H1 (cell line): ENCODE data around the gene ST14. TPM values are rescaled to one million over a fixed set of nuclear protein-coding genes. Genes with fewer than 3 reads are reported as not detected.
A peak's percentile ranks its signal among the peaks of the same experiment; 100 is the strongest.

Experiments
- CTCF ChIA-PET: fragments of 300-600 bp; sonication (Branson Sonifier 250); formaldehyde crosslinking; loops from one replicate; lab custom pipeline; 2021; ENCODE audit not compliant: partially characterized antibody; lab: Charles Lee
- POLR2A ChIA-PET: fragments of 300-600 bp; sonication (Branson Sonifier 250); formaldehyde crosslinking; loops from one replicate; lab custom pipeline; 2021; ENCODE audit warnings: inconsistent platforms; ENCODE audit not compliant: partially characterized antibody; lab: Charles Lee
- DNase-seq, 2 experiments: peaks; one replicate each; pipeline versions ENCODE4 v3.0.0 to v3.0.0-alpha.2; 2010 to 2022; ENCODE audit warnings: low spot score in 2 of 2, low read depth in 1 of 2, mixed read lengths in 1 of 2
- FAIRE-seq: peaks from 2 replicates; lab custom pipeline; 2011; peaks lifted over from hg19 to GRCh38; lab: Jason Lieb, UNC
- H2AFZ ChIP-seq: 2 replicates; pipeline ENCODE4 v1.8.1; 2012; ENCODE audit warnings: low read length, inconsistent platforms
- H2AK5ac ChIP-seq: 2 replicates; pipeline ENCODE4 v1.6.1; 2013; ENCODE audit warnings: low read depth, low read length
- H2BK120ac ChIP-seq: replicated peaks from 2 replicates; pipeline ENCODE3; 2013; ENCODE audit warnings: low read depth, low read length, inconsistent platforms
- H2BK12ac ChIP-seq: 2 replicates; pipeline ENCODE4 v1.6.1; 2013; ENCODE audit warnings: low read depth, low read length
- H2BK15ac ChIP-seq: 2 replicates; pipeline ENCODE4 v1.6.1; 2013; ENCODE audit warnings: low read length
- H2BK20ac ChIP-seq: 2 replicates; pipeline ENCODE4 v1.6.1; 2013; ENCODE audit warnings: low read length
- H2BK5ac ChIP-seq: 2 replicates; pipeline ENCODE4 v1.6.1; 2013; ENCODE audit warnings: low read depth, low read length
- H3K14ac ChIP-seq: 2 replicates; pipeline ENCODE4 v1.6.1; 2013; ENCODE audit warnings: inconsistent platforms; ENCODE audit not compliant: insufficient read length
- H3K18ac ChIP-seq: 2 replicates; pipeline ENCODE4 v1.6.1; 2013; ENCODE audit warnings: low read length; ENCODE audit errors: extremely low read depth
- H3K23ac ChIP-seq: 2 replicates; pipeline ENCODE4 v1.6.1; 2013; ENCODE audit warnings: inconsistent platforms; ENCODE audit not compliant: insufficient read length
- H3K23me2 ChIP-seq: 2 replicates; pipeline ENCODE4 v1.6.1; 2013; ENCODE audit warnings: low read depth, low read length
- H3K27ac ChIP-seq: 2 replicates; pipeline ENCODE4 v1.6.1; 2011; ENCODE audit warnings: low read depth, low read length, inconsistent platforms
- H3K27me3 ChIP-seq, 4 experiments: replicated peaks in 1 of 4; 1 replicate in 1 of 4; 2 replicates in 3 of 4; pipeline versions ENCODE4 v1.6.1 to v1.8.1; 2011 to 2013; ENCODE audit warnings: low read length in 3 of 4, mild to moderate bottlenecking in 3 of 4, inconsistent platforms in 2 of 4, mixed read lengths in 2 of 4, moderate library complexity in 1 of 4; ENCODE audit not compliant: control insufficient read depth in 3 of 4, insufficient read depth in 3 of 4; ENCODE audit errors: extremely low read depth in 1 of 4
- H3K36me3 ChIP-seq, 4 experiments: 2 replicates each; pipeline versions ENCODE4 v1.6.1 to v1.8.1; 2011 to 2013; ENCODE audit warnings: mild to moderate bottlenecking in 4 of 4, low read length in 3 of 4, moderate library complexity in 2 of 4, control low read depth in 1 of 4, inconsistent platforms in 1 of 4; ENCODE audit not compliant: insufficient read depth in 4 of 4, control insufficient read depth in 2 of 4
- H3K4ac ChIP-seq: replicated peaks from 2 replicates; pipeline ENCODE3; 2013; ENCODE audit warnings: low read length, low read depth, mixed read lengths, inconsistent platforms; ENCODE audit not compliant: insufficient read length
- H3K4me1 ChIP-seq, 4 experiments: replicated peaks in 1 of 4; 1 replicate in 1 of 4; 2 replicates in 3 of 4; pipeline versions ENCODE4 v1.6.1 to v1.8.1; 2011 to 2013; ENCODE audit warnings: low read length in 3 of 4, inconsistent platforms in 2 of 4, mixed read lengths in 1 of 4; ENCODE audit not compliant: insufficient read depth in 4 of 4, control insufficient read depth in 3 of 4
- H3K4me2 ChIP-seq, 2 experiments: 2 replicates each; pipeline versions ENCODE4 v1.6.1 to v1.8.1; 2011 to 2013; ENCODE audit warnings: low read depth in 2 of 2, low read length in 2 of 2, control low read depth in 1 of 2, inconsistent platforms in 1 of 2, mild to moderate bottlenecking in 1 of 2; ENCODE audit not compliant: insufficient read depth in 1 of 2
- H3K4me3 ChIP-seq, 4 experiments: fragments of 200-600, 300-600 bp in 1 of 4; sonication (generic), shearing (Covaris generic), sonication (Bioruptor Twin) in 1 of 4; 2 replicates each; pipeline versions ENCODE4 v1.5.1 to v1.8.1; 2011 to 2016; ENCODE audit warnings: low read length in 4 of 4, low read depth in 3 of 4, control low read depth in 2 of 4, inconsistent platforms in 2 of 4, mild to moderate bottlenecking in 2 of 4, mixed read lengths in 1 of 4, moderate library complexity in 1 of 4; ENCODE audit not compliant: insufficient read depth in 2 of 4; ENCODE audit errors: extremely low read depth in 1 of 4
- H3K56ac ChIP-seq: replicated peaks from 2 replicates; pipeline ENCODE3; 2013; ENCODE audit warnings: low read depth, mild to moderate bottlenecking, mixed read lengths, low read length, inconsistent platforms; ENCODE audit not compliant: insufficient read length
- H3K79me1 ChIP-seq: 2 replicates; pipeline ENCODE4 v1.6.1; 2013; ENCODE audit warnings: low read depth, low read length, control low read depth
- H3K79me2 ChIP-seq, 2 experiments: 2 replicates each; pipeline versions ENCODE4 v1.6.1 to v1.8.1; 2012 to 2013; ENCODE audit warnings: low read length in 2 of 2, mild to moderate bottlenecking in 2 of 2, inconsistent platforms in 1 of 2; ENCODE audit not compliant: insufficient read depth in 2 of 2, control insufficient read depth in 1 of 2
- H3K9ac ChIP-seq, 4 experiments: replicated peaks in 1 of 4; 1 replicate in 1 of 4; 2 replicates in 3 of 4; pipeline versions ENCODE4 v1.6.1 to v1.8.1; 2011 to 2013; ENCODE audit warnings: low read depth in 3 of 4, low read length in 3 of 4, control low read depth in 2 of 4, mild to moderate bottlenecking in 2 of 4, moderate library complexity in 2 of 4, inconsistent platforms in 1 of 4; ENCODE audit errors: extremely low read depth in 1 of 4
- H3K9me3 ChIP-seq, 2 experiments: 2 replicates each; pipeline versions ENCODE4 v1.6.1 to v1.8.1; 2012 to 2013; ENCODE audit warnings: mild to moderate bottlenecking in 2 of 2, moderate library complexity in 2 of 2, control low read depth in 1 of 2, inconsistent platforms in 1 of 2, low read depth in 1 of 2, low read length in 1 of 2, mixed read lengths in 1 of 2; ENCODE audit not compliant: insufficient read depth in 2 of 2
- H4K20me1 ChIP-seq, 2 experiments: replicated peaks in 1 of 2; 2 replicates each; pipeline versions ENCODE3 to v1.8.1; 2011 to 2013; ENCODE audit warnings: inconsistent platforms in 2 of 2, low read length in 2 of 2, mild to moderate bottlenecking in 1 of 2; ENCODE audit not compliant: insufficient read depth in 2 of 2, control insufficient read depth in 1 of 2
- H4K5ac ChIP-seq: 2 replicates; pipeline ENCODE4 v1.6.1; 2013; ENCODE audit warnings: low read length, low read depth, mixed read lengths, inconsistent platforms; ENCODE audit not compliant: insufficient read length
- H4K8ac ChIP-seq: 2 replicates; pipeline ENCODE4 v1.8.0; 2013; ENCODE audit warnings: mild to moderate bottlenecking, moderate library complexity, low read length, inconsistent platforms; ENCODE audit not compliant: insufficient read depth; ENCODE audit errors: extremely low read depth
- H4K91ac ChIP-seq: replicated peaks from 2 replicates; pipeline ENCODE3; 2013; ENCODE audit warnings: low read length, mixed read lengths, inconsistent platforms; ENCODE audit not compliant: insufficient read length
- BCL11A ChIP-seq, 2 experiments: IDR thresholded peaks; one replicate each; pipeline ENCODE4 v1.6.1; 2011; ENCODE audit warnings: low read depth in 2 of 2, low read length in 2 of 2, mild to moderate bottlenecking in 2 of 2
- FOSL1 ChIP-seq: IDR thresholded peaks from 2 replicates; pipeline ENCODE4 v1.6.1; 2011; ENCODE audit warnings: mild to moderate bottlenecking, low read depth, low read length, moderate library complexity; ENCODE audit not compliant: insufficient read depth
- GTF2F1 ChIP-seq: IDR thresholded peaks from 2 replicates; pipeline ENCODE4 v1.6.1; 2012; ENCODE audit warnings: low read depth, low read length, improper control_type of control experiment, borderline replicate concordance
- HDAC2 ChIP-seq, 2 experiments: fragments of 300-600 bp in 1 of 2; sonication (generic) in 1 of 2; IDR thresholded peaks; 2 replicates each; pipeline ENCODE4 v1.6.1; 2011 to 2012; ENCODE audit warnings: low read depth in 2 of 2, low read length in 2 of 2, mild to moderate bottlenecking in 2 of 2, moderate library complexity in 2 of 2, borderline replicate concordance in 1 of 2, inconsistent platforms in 1 of 2
- POLR2AphosphoS5 ChIP-seq: IDR thresholded peaks from 2 replicates; pipeline ENCODE4 v1.6.1; 2011; ENCODE audit warnings: low read depth, low read length
- RFX5 ChIP-seq: IDR thresholded peaks from 2 replicates; pipeline ENCODE4 v1.6.1; 2011; ENCODE audit warnings: low read depth, low read length, improper control_type of control experiment, borderline replicate concordance
- RXRA ChIP-seq: IDR thresholded peaks from 2 replicates; pipeline ENCODE4 v1.6.1; 2011; ENCODE audit warnings: low read depth, mild to moderate bottlenecking, low read length, moderate library complexity; ENCODE audit not compliant: insufficient read depth
- SIRT6 ChIP-seq: IDR thresholded peaks from one replicate; pipeline ENCODE4 v1.7.1; 2012; ENCODE audit warnings: low read length, inconsistent platforms
- SP4 ChIP-seq: IDR thresholded peaks from 2 replicates; pipeline ENCODE4 v1.6.1; 2012; ENCODE audit warnings: low read length, inconsistent platforms
- SRF ChIP-seq: IDR thresholded peaks from 2 replicates; pipeline ENCODE4 v1.6.1; 2011; ENCODE audit warnings: mild to moderate bottlenecking, low read depth, low read length, moderate library complexity
- TAF1 ChIP-seq: IDR thresholded peaks from 2 replicates; pipeline ENCODE4 v1.6.1; 2011; ENCODE audit warnings: mild to moderate bottlenecking, low read depth, low read length
- YY1 ChIP-seq: IDR thresholded peaks from 2 replicates; pipeline ENCODE4 v1.6.1; 2011; ENCODE audit warnings: low read depth, mild to moderate bottlenecking, low read length
- ZNF274 ChIP-seq: IDR thresholded peaks from 2 replicates; pipeline ENCODE4 v1.7.0; 2012; ENCODE audit warnings: low read length, borderline replicate concordance; ENCODE audit errors: extremely low read depth
- WGBS, 2 experiments: shearing (Covaris generic) in 1 of 2; methylation state at CpG; one replicate each; pipeline versions ENCODE4 v1.1.6 to v1.1.7; 2013 to 2015; ENCODE audit warnings: low lambda C conversion rate in 2 of 2, mixed read lengths in 2 of 2, inconsistent platforms in 1 of 2, low coverage in 1 of 2, missing lambda C conversion rate in 1 of 2; ENCODE audit not compliant: insufficient replicate concordance in 2 of 2, insufficient coverage in 1 of 2, insufficient read length in 1 of 2; ENCODE audit errors: extremely low coverage in 1 of 2, missing lambda C conversion rate in 1 of 2; 5-methylcytosine and 5-hydroxymethylcytosine counted together
- polyA plus RNA-seq, 7 experiments: library from polyadenylated mRNA; depleted of rRNA in 3 of 7; stranded (reverse) in 5 of 7; unstranded in 2 of 7; fragments of >200 nt in 5 of 7; fragments of 200-250 nt in 2 of 7; gene quantifications; 1 replicate in 5 of 7; 2 replicates in 1 of 7; 4 replicates in 1 of 7; pipeline versions ENCODE4 v1.2.1 to v1.2.3, GENCODE V29; 2011 to 2013; ENCODE audit warnings: missing spikeins in 2 of 7, mixed read lengths in 2 of 7
- total RNA-seq: library from RNA; stranded (reverse); fragmentation: NEBNext Ultra II Directional; extraction: Animal tissue kit (Norgen Biotek cat#: 25700); gene quantifications from 2 replicates; pipeline ENCODE4 v1.2.1, GENCODE V29; 2021
- TF ChIP-seq, protein P1 (sequence below): IDR thresholded peaks from 2 replicates; pipeline ENCODE4 v1.6.1; 2012; ENCODE audit warnings: inconsistent platforms

Gene ST14
- total and polyA plus RNA-seq, 2 of the 8 experiments (the other 6 are each of a cell fraction or from before 2014, with no cell fraction given) = 22.4 to 24.9 TPM

DNA sequence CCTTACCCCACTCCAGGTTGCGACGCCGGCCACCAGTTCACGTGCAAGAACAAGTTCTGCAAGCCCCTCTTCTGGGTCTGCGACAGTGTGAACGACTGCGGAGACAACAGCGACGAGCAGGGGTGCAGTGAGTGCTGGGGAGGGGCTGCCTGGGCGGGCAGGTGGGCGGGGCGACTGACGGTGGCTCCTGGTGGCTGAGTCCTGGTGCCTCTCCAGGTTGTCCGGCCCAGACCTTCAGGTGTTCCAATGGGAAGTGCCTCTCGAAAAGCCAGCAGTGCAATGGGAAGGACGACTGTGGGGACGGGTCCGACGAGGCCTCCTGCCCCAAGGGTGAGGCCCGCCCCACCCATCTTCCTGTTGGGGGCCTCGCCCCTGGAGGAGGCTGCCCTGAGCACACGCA lies 38.7 kb downstream of the ST14 start:
- H3K79me1 ChIP-seq = no peaks in the 10 kb centered on the region
- H3K27me3 ChIP-seq = no peaks in the 10 kb centered on the region
- H3K4me2 ChIP-seq = no peak overlapping the region
- no peaks in the 10 kb centered on the region for H3K9me3 ChIP-seq
- H3K79me2 ChIP-seq = no peaks in the 10 kb centered on the region
- no peak overlapping the region for H3K14ac ChIP-seq
- H2BK20ac ChIP-seq = no peak overlapping the region
- no peak overlapping the region for H2AK5ac ChIP-seq
- no peak overlapping the region for H3K27ac ChIP-seq
- no peaks in the 10 kb centered on the region; a peak in 1 of 8 replicates for H3K36me3 ChIP-seq
- no peak for FAIRE-seq
- no peak overlapping the region for H3K23ac ChIP-seq
- CTCF ChIA-PET = interaction anchor here (0.6 to 1.8 kb wide), 7 partner anchors 15 to 254 kb away, joined by 3 to 6 read pairs (median 3); no protein-coding TSS in a partner anchor
- no peak overlapping the region for H3K56ac ChIP-seq
- no peak overlapping the region for H3K4ac ChIP-seq
- H4K20me1 ChIP-seq = peaks cover 0 to 6% of the 10 kb centered on the region in 2 experiments
- no peak overlapping the region for H2BK12ac ChIP-seq
- H2BK120ac ChIP-seq = no peak overlapping the region
- no peaks in the 10 kb centered on the region; the same call in 1 of the 2 replicates for H3K23me2 ChIP-seq
- H2BK15ac ChIP-seq = no peak overlapping the region
- H4K5ac ChIP-seq = no peak overlapping the region
- no peak for DNase-seq
- peak overlapping the region; percentile 42; the same call in 1 of the 2 replicates for H4K8ac ChIP-seq
- H2BK5ac ChIP-seq = no peak overlapping the region
- no peak overlapping the region for H2AFZ ChIP-seq
- no peak overlapping the region for H3K18ac ChIP-seq
- H3K4me3 ChIP-seq = no peak overlapping the region
- POLR2A ChIA-PET = no interaction called here
- H4K91ac ChIP-seq = no peak overlapping the region
- no peaks in the 10 kb centered on the region for H3K4me1 ChIP-seq
- whole genome bisulfite sequencing, 2 experiments = 92% methylated on average over 18 of the region's 22 CpGs; no CpG with 5 or more reads in 1 of the 2 experiments
- no peak overlapping the region for H3K9ac ChIP-seq
- TF ChIP-seq SP4 (no peak), ZNF274 (no peak), GTF2F1 (no peak), FOSL1 (no peak), SRF (no peak), RFX5 (no peak), HDAC2 (IDR thresholded peaks at IDR 0.05; ENCODE audit: borderline replicate concordance in 1 of 2, low read depth in 2 of 2, low read length in 2 of 2) (no peak), TAF1 (no peak), SIRT6 (no peak), BCL11A (IDR thresholded peaks at IDR 0.05; ENCODE audit: low read depth in 2 of 2, low read length in 2 of 2) (no peak), RXRA (no peak), POLR2AphosphoS5 (no peak), YY1 (no peak)
- TF ChIP-seq, protein P1, sequence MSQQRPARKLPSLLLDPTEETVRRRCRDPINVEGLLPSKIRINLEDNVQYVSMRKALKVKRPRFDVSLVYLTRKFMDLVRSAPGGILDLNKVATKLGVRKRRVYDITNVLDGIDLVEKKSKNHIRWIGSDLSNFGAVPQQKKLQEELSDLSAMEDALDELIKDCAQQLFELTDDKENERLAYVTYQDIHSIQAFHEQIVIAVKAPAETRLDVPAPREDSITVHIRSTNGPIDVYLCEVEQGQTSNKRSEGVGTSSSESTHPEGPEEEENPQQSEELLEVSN = no peak
